H1 (cell line): ENCODE measurements around the gene PCID2. TPM values are rescaled to one million over a fixed set of nuclear protein-coding genes. Genes with fewer than 3 reads are reported as not detected.

Source experiments
- CTCF ChIA-PET: fragments of 300-600 bp; sonication (Branson Sonifier 250); formaldehyde crosslinking; loops from one replicate; lab custom pipeline; 2021; ENCODE audit not compliant: partially characterized antibody; lab: Charles Lee
- POLR2A ChIA-PET: fragments of 300-600 bp; sonication (Branson Sonifier 250); formaldehyde crosslinking; loops from one replicate; lab custom pipeline; 2021; ENCODE audit warnings: inconsistent platforms; ENCODE audit not compliant: partially characterized antibody; lab: Charles Lee
- DNase-seq, 2 experiments: peaks; one replicate each; pipeline versions ENCODE4 v3.0.0 to v3.0.0-alpha.2; 2010 to 2022; ENCODE audit warnings: low spot score in 2 of 2, low read depth in 1 of 2, mixed read lengths in 1 of 2
- FAIRE-seq: peaks from 2 replicates; lab custom pipeline; 2011; peaks lifted over from hg19 to GRCh38; lab: Jason Lieb, UNC
- H2AFZ ChIP-seq: 2 replicates; pipeline ENCODE4 v1.8.1; 2012; ENCODE audit warnings: low read length, inconsistent platforms
- H2AK5ac ChIP-seq: 2 replicates; pipeline ENCODE4 v1.6.1; 2013; ENCODE audit warnings: low read depth, low read length
- H2BK120ac ChIP-seq: replicated peaks from 2 replicates; pipeline ENCODE3; 2013; ENCODE audit warnings: low read depth, low read length, inconsistent platforms
- H2BK12ac ChIP-seq: 2 replicates; pipeline ENCODE4 v1.6.1; 2013; ENCODE audit warnings: low read depth, low read length
- H2BK15ac ChIP-seq: 2 replicates; pipeline ENCODE4 v1.6.1; 2013; ENCODE audit warnings: low read length
- H2BK20ac ChIP-seq: 2 replicates; pipeline ENCODE4 v1.6.1; 2013; ENCODE audit warnings: low read length
- H2BK5ac ChIP-seq: 2 replicates; pipeline ENCODE4 v1.6.1; 2013; ENCODE audit warnings: low read depth, low read length
- H3K14ac ChIP-seq: 2 replicates; pipeline ENCODE4 v1.6.1; 2013; ENCODE audit warnings: inconsistent platforms; ENCODE audit not compliant: insufficient read length
- H3K18ac ChIP-seq: 2 replicates; pipeline ENCODE4 v1.6.1; 2013; ENCODE audit warnings: low read length; ENCODE audit errors: extremely low read depth
- H3K23ac ChIP-seq: 2 replicates; pipeline ENCODE4 v1.6.1; 2013; ENCODE audit warnings: inconsistent platforms; ENCODE audit not compliant: insufficient read length
- H3K23me2 ChIP-seq: 2 replicates; pipeline ENCODE4 v1.6.1; 2013; ENCODE audit warnings: low read depth, low read length
- H3K27ac ChIP-seq: 2 replicates; pipeline ENCODE4 v1.6.1; 2011; ENCODE audit warnings: low read depth, low read length, inconsistent platforms
- H3K27me3 ChIP-seq, 4 experiments: replicated peaks in 1 of 4; 1 replicate in 1 of 4; 2 replicates in 3 of 4; pipeline versions ENCODE4 v1.6.1 to v1.8.1; 2011 to 2013; ENCODE audit warnings: low read length in 3 of 4, mild to moderate bottlenecking in 3 of 4, inconsistent platforms in 2 of 4, mixed read lengths in 2 of 4, moderate library complexity in 1 of 4; ENCODE audit not compliant: control insufficient read depth in 3 of 4, insufficient read depth in 3 of 4; ENCODE audit errors: extremely low read depth in 1 of 4
- H3K36me3 ChIP-seq, 4 experiments: 2 replicates each; pipeline versions ENCODE4 v1.6.1 to v1.8.1; 2011 to 2013; ENCODE audit warnings: mild to moderate bottlenecking in 4 of 4, low read length in 3 of 4, moderate library complexity in 2 of 4, control low read depth in 1 of 4, inconsistent platforms in 1 of 4; ENCODE audit not compliant: insufficient read depth in 4 of 4, control insufficient read depth in 2 of 4
- H3K4ac ChIP-seq: replicated peaks from 2 replicates; pipeline ENCODE3; 2013; ENCODE audit warnings: low read length, low read depth, mixed read lengths, inconsistent platforms; ENCODE audit not compliant: insufficient read length
- H3K4me1 ChIP-seq, 4 experiments: replicated peaks in 1 of 4; 1 replicate in 1 of 4; 2 replicates in 3 of 4; pipeline versions ENCODE4 v1.6.1 to v1.8.1; 2011 to 2013; ENCODE audit warnings: low read length in 3 of 4, inconsistent platforms in 2 of 4, mixed read lengths in 1 of 4; ENCODE audit not compliant: insufficient read depth in 4 of 4, control insufficient read depth in 3 of 4
- H3K4me2 ChIP-seq, 2 experiments: 2 replicates each; pipeline versions ENCODE4 v1.6.1 to v1.8.1; 2011 to 2013; ENCODE audit warnings: low read depth in 2 of 2, low read length in 2 of 2, control low read depth in 1 of 2, inconsistent platforms in 1 of 2, mild to moderate bottlenecking in 1 of 2; ENCODE audit not compliant: insufficient read depth in 1 of 2
- H3K4me3 ChIP-seq, 4 experiments: fragments of 200-600, 300-600 bp in 1 of 4; sonication (generic), shearing (Covaris generic), sonication (Bioruptor Twin) in 1 of 4; 2 replicates each; pipeline versions ENCODE4 v1.5.1 to v1.8.1; 2011 to 2016; ENCODE audit warnings: low read length in 4 of 4, low read depth in 3 of 4, control low read depth in 2 of 4, inconsistent platforms in 2 of 4, mild to moderate bottlenecking in 2 of 4, mixed read lengths in 1 of 4, moderate library complexity in 1 of 4; ENCODE audit not compliant: insufficient read depth in 2 of 4; ENCODE audit errors: extremely low read depth in 1 of 4
- H3K56ac ChIP-seq: replicated peaks from 2 replicates; pipeline ENCODE3; 2013; ENCODE audit warnings: low read depth, mild to moderate bottlenecking, mixed read lengths, low read length, inconsistent platforms; ENCODE audit not compliant: insufficient read length
- H3K79me1 ChIP-seq: 2 replicates; pipeline ENCODE4 v1.6.1; 2013; ENCODE audit warnings: low read depth, low read length, control low read depth
- H3K79me2 ChIP-seq, 2 experiments: 2 replicates each; pipeline versions ENCODE4 v1.6.1 to v1.8.1; 2012 to 2013; ENCODE audit warnings: low read length in 2 of 2, mild to moderate bottlenecking in 2 of 2, inconsistent platforms in 1 of 2; ENCODE audit not compliant: insufficient read depth in 2 of 2, control insufficient read depth in 1 of 2
- H3K9ac ChIP-seq, 4 experiments: replicated peaks in 1 of 4; 1 replicate in 1 of 4; 2 replicates in 3 of 4; pipeline versions ENCODE4 v1.6.1 to v1.8.1; 2011 to 2013; ENCODE audit warnings: low read depth in 3 of 4, low read length in 3 of 4, control low read depth in 2 of 4, mild to moderate bottlenecking in 2 of 4, moderate library complexity in 2 of 4, inconsistent platforms in 1 of 4; ENCODE audit errors: extremely low read depth in 1 of 4
- H3K9me3 ChIP-seq, 2 experiments: 2 replicates each; pipeline versions ENCODE4 v1.6.1 to v1.8.1; 2012 to 2013; ENCODE audit warnings: mild to moderate bottlenecking in 2 of 2, moderate library complexity in 2 of 2, control low read depth in 1 of 2, inconsistent platforms in 1 of 2, low read depth in 1 of 2, low read length in 1 of 2, mixed read lengths in 1 of 2; ENCODE audit not compliant: insufficient read depth in 2 of 2
- H4K20me1 ChIP-seq, 2 experiments: replicated peaks in 1 of 2; 2 replicates each; pipeline versions ENCODE3 to v1.8.1; 2011 to 2013; ENCODE audit warnings: inconsistent platforms in 2 of 2, low read length in 2 of 2, mild to moderate bottlenecking in 1 of 2; ENCODE audit not compliant: insufficient read depth in 2 of 2, control insufficient read depth in 1 of 2
- H4K5ac ChIP-seq: 2 replicates; pipeline ENCODE4 v1.6.1; 2013; ENCODE audit warnings: low read length, low read depth, mixed read lengths, inconsistent platforms; ENCODE audit not compliant: insufficient read length
- H4K8ac ChIP-seq: 2 replicates; pipeline ENCODE4 v1.8.0; 2013; ENCODE audit warnings: mild to moderate bottlenecking, moderate library complexity, low read length, inconsistent platforms; ENCODE audit not compliant: insufficient read depth; ENCODE audit errors: extremely low read depth
- H4K91ac ChIP-seq: replicated peaks from 2 replicates; pipeline ENCODE3; 2013; ENCODE audit warnings: low read length, mixed read lengths, inconsistent platforms; ENCODE audit not compliant: insufficient read length
- KDM5A ChIP-seq: fragments of 200-600 bp; IDR thresholded peaks from 2 replicates; pipeline ENCODE4 v1.7.1; 2012; ENCODE audit warnings: mild to moderate bottlenecking, low read length, inconsistent platforms, mixed read lengths
- POLR2AphosphoS5 ChIP-seq: IDR thresholded peaks from 2 replicates; pipeline ENCODE4 v1.6.1; 2011; ENCODE audit warnings: low read depth, low read length
- RAD21 ChIP-seq, 2 experiments: IDR thresholded peaks in 1 of 2; conservative IDR thresholded peaks in 1 of 2; 2 replicates each; pipeline ENCODE4 v1.6.1; 2011; ENCODE audit warnings: low read depth in 2 of 2, low read length in 2 of 2, improper control_type of control experiment in 1 of 2, inconsistent platforms in 1 of 2, mild to moderate bottlenecking in 1 of 2, moderate library complexity in 1 of 2
- RFX5 ChIP-seq: IDR thresholded peaks from 2 replicates; pipeline ENCODE4 v1.6.1; 2011; ENCODE audit warnings: low read depth, low read length, improper control_type of control experiment, borderline replicate concordance
- TEAD4 ChIP-seq: IDR thresholded peaks from 2 replicates; pipeline ENCODE4 v1.6.1; 2012; ENCODE audit warnings: low read depth, low read length, inconsistent platforms, mixed read lengths
- WGBS, 2 experiments: shearing (Covaris generic) in 1 of 2; methylation state at CpG; one replicate each; pipeline versions ENCODE4 v1.1.6 to v1.1.7; 2013 to 2015; ENCODE audit warnings: low lambda C conversion rate in 2 of 2, mixed read lengths in 2 of 2, inconsistent platforms in 1 of 2, low coverage in 1 of 2, missing lambda C conversion rate in 1 of 2; ENCODE audit not compliant: insufficient replicate concordance in 2 of 2, insufficient coverage in 1 of 2, insufficient read length in 1 of 2; ENCODE audit errors: extremely low coverage in 1 of 2, missing lambda C conversion rate in 1 of 2; 5-methylcytosine and 5-hydroxymethylcytosine counted together
- polyA plus RNA-seq, 7 experiments: library from polyadenylated mRNA; depleted of rRNA in 3 of 7; stranded (reverse) in 5 of 7; unstranded in 2 of 7; fragments of >200 nt in 5 of 7; fragments of 200-250 nt in 2 of 7; gene quantifications; 1 replicate in 5 of 7; 2 replicates in 1 of 7; 4 replicates in 1 of 7; pipeline versions ENCODE4 v1.2.1 to v1.2.3, GENCODE V29; 2011 to 2013; ENCODE audit warnings: missing spikeins in 2 of 7, mixed read lengths in 2 of 7
- total RNA-seq: library from RNA; stranded (reverse); fragmentation: NEBNext Ultra II Directional; extraction: Animal tissue kit (Norgen Biotek cat#: 25700); gene quantifications from 2 replicates; pipeline ENCODE4 v1.2.1, GENCODE V29; 2021
- TF ChIP-seq, protein P1 (sequence below), 3 experiments: IDR thresholded peaks; 1 replicate in 2 of 3; 2 replicates in 1 of 3; pipeline versions ENCODE4 v1.5.1 to v1.6.1; 2011; ENCODE audit warnings: low read length in 3 of 3, mild to moderate bottlenecking in 3 of 3, inconsistent platforms in 2 of 3, low read depth in 1 of 3, moderate library complexity in 1 of 3; ENCODE audit not compliant: insufficient read depth in 1 of 3; ENCODE audit errors: control extremely low read depth in 1 of 3
- TF ChIP-seq, protein P2 (sequence below): IDR thresholded peaks from 2 replicates; pipeline ENCODE4 v1.6.1; 2012; ENCODE audit warnings: low read length, inconsistent platforms

PCID2 gene
- total and polyA plus RNA-seq, 2 of the 8 experiments (the other 6 are each of a cell fraction or from before 2014, with no cell fraction given): 72.4 to 72.8 TPM

DNA sequence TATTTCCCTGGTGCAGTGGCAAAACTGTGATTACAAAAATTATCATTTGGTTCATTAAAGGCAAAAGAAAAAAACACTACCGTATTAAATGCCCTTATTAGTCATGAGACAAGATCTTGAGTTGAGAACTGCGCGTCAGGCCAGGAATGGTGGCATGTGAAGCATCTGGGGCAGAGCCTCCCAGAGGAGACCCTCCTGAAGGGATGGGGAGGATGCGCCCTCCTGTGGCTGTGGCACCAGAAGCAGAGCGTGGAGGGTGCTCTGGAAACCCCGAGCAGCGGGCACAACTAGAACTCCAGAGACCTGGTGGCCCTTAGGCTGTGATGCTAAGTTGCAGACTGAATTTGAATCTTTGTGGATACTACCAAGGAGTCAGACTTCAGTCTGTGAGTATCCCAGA, 12.4 kb upstream of the PCID2 start:
- Histone ChIP-seq H2BK5ac (no peak overlapping the region), H3K36me3 (peaks cover 19 to 65% (median 26%) of the 10 kb centered on the region in 4 experiments; a peak in 7 of 8 replicates), H3K4me3 (no peak overlapping the region), H2BK12ac (no peak overlapping the region), H2BK20ac (no peak overlapping the region), H2AFZ (no peak overlapping the region), H3K56ac (no peak overlapping the region), H3K18ac (no peak overlapping the region), H3K14ac (no peak overlapping the region), H2AK5ac (no peak overlapping the region), H3K9ac (no peak overlapping the region), H3K9me3 (no peaks in the 10 kb centered on the region), H3K23me2 (no peaks in the 10 kb centered on the region), H3K23ac (no peak overlapping the region), H3K4me2 (no peak overlapping the region), H4K5ac (no peak overlapping the region), H2BK15ac (no peak overlapping the region), H3K4ac (no peak overlapping the region), H3K79me1 (peaks cover 19% of the 10 kb centered on the region), H2BK120ac (no peak overlapping the region), H3K27me3 (no peaks in the 10 kb centered on the region), H4K8ac (no peak overlapping the region), H3K79me2 (peaks cover 14 to 96% of the 10 kb centered on the region in 2 experiments), H3K27ac (no peak overlapping the region), H4K91ac (no peak overlapping the region), H4K20me1 (peaks cover 10 to 24% of the 10 kb centered on the region in 2 experiments), H3K4me1 (peaks cover 0 to 11% (median 5%) of the 10 kb centered on the region in 4 experiments; a peak in 6 of 7 replicates)
- TF ChIP-seq, protein P1, sequence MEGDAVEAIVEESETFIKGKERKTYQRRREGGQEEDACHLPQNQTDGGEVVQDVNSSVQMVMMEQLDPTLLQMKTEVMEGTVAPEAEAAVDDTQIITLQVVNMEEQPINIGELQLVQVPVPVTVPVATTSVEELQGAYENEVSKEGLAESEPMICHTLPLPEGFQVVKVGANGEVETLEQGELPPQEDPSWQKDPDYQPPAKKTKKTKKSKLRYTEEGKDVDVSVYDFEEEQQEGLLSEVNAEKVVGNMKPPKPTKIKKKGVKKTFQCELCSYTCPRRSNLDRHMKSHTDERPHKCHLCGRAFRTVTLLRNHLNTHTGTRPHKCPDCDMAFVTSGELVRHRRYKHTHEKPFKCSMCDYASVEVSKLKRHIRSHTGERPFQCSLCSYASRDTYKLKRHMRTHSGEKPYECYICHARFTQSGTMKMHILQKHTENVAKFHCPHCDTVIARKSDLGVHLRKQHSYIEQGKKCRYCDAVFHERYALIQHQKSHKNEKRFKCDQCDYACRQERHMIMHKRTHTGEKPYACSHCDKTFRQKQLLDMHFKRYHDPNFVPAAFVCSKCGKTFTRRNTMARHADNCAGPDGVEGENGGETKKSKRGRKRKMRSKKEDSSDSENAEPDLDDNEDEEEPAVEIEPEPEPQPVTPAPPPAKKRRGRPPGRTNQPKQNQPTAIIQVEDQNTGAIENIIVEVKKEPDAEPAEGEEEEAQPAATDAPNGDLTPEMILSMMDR (IDR thresholded peaks at IDR 0.05; ENCODE audit: control extremely low read depth in 1 of 3, insufficient read depth in 1 of 3, low read depth in 1 of 3, low read length in 3 of 3): peak; percentile 21 to 45 (median 44); a peak in 3 of 4 replicates
- TF ChIP-seq RAD21 (IDR thresholded peaks at IDR 0.05 in 1 of 2, conservative IDR thresholded peaks at IDR 0.05 in 1 of 2; ENCODE audit: low read depth in 2 of 2, low read length in 2 of 2) (peak; percentile 42 to 51; a peak in 3 of 4 replicates), TEAD4 (no peak), KDM5A (no peak), RFX5 (no peak), POLR2AphosphoS5 (no peak; the same call in 1 of the 2 replicates)
- TF ChIP-seq, protein P2, sequence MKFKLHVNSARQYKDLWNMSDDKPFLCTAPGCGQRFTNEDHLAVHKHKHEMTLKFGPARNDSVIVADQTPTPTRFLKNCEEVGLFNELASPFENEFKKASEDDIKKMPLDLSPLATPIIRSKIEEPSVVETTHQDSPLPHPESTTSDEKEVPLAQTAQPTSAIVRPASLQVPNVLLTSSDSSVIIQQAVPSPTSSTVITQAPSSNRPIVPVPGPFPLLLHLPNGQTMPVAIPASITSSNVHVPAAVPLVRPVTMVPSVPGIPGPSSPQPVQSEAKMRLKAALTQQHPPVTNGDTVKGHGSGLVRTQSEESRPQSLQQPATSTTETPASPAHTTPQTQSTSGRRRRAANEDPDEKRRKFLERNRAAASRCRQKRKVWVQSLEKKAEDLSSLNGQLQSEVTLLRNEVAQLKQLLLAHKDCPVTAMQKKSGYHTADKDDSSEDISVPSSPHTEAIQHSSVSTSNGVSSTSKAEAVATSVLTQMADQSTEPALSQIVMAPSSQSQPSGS: no peak
- ChIA-PET POLR2A (interaction anchor here (0.6 to 1.1 kb wide), 4 partner anchors 9 to 75 kb away, joined by 3 read pairs; partner anchors contain the start of gene PROZ), CTCF (no interaction called here)
- DNase-seq: no peak
- FAIRE-seq: no peak
- WGBS, 2 experiments: 92% methylated on average over 7 of the region's 7 CpGs; no CpG with 5 or more reads in 1 of the 2 experiments
